Heart left ventricle (tissue), 13 donors: ENCODE results near the gene SYNC.
"Not testable (repeated sequence)": the region's sequence is repeated elsewhere in the genome, so short reads cannot be mapped to it uniquely, and the experiment has no call there.

Source experiments
- CTCF ChIP-seq, 12 donors: fragments of 200-600 bp; sonication (generic) in 4 of 12; IDR thresholded peaks; one replicate each; pipeline versions ENCODE4 v1.5.0 to v1.8.0; 2018 to 2022; ENCODE audit warnings: antibody characterized with exemption in 12 of 12, mild to moderate bottlenecking in 5 of 12
- POLR2A ChIP-seq, 2 donors: fragments of 450-650 bp; IDR thresholded peaks; one replicate each; pipeline ENCODE4 v1.6.1; 2017; ENCODE audit warnings: antibody characterized with exemption in 2 of 2, mild to moderate bottlenecking in 2 of 2, moderate library complexity in 2 of 2
- donor health status: ischemic (EF 13 %, LVEDD 7.1; RV severe dilation, severe dysfunction).
- donor health status: DM: no; HTN: yes; CAD: no.
- donor health status: DM: no; HTN: no; CAD: no.
- donor health status: ischemic (EF 25% LVEDD 6.9; RV normal size, moderate dysfunction).
- donor health status: ischemic (EF 25% LVEDD 5.7; RV mildly dilated, moderate dysfunction).
- donor health status: ischemic (EF 35%, LVEDD 5.7; RV mildly dilated, moderate dysfunction).
- donor health status: nonischemic (EF 11% LVEDD 7.7; RV severe dilation, severe dysfunction).
- donor health status: DM: yes; HTN: yes; CAD: no.
- donor health status: PGD.
- donor health status: ischemic (EF 29% LVEDD 5.4; RV normal size, mild dysfunction).
- donor health status: nonischemic (EF 23%, LVEDD 6.1; RV moderate dilation, normal function).

GRCh38 chr1:32696996-32697395, 5.6 kb downstream of the SYNC start:
- TF ChIP-seq CTCF, POLR2A (IDR thresholded peaks at IDR 0.05): not testable (repeated sequence)
